ENCODE measurements around the gene RSPRY1. TPM values are rescaled to one million over a fixed set of nuclear protein-coding genes. Genes with fewer than 3 reads are reported as not detected.

Gene RSPRY1
- total RNA-seq, 4 donors from 2014 or later, result 13.7 to 27.2 (median 23.1) TPM

DNA sequence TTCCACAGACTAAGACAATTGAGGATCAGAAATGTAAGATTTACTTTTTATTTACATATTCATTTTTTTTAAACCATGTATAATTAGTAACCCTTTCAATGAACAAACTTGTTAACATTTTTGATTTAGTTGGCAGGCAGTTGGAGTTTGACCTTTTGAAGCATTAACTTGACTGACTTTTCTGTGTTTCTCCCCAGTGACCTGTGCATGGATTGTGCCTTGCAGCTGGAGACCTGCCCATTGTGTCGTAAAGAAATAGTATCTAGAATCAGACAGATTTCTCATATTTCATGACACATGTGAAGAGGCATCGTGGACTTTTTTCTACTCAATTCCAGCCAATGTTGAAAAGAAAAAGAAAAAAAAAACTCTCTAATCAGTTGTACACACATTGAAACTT lies 52.6 kb downstream of the RSPRY1 start:
- TF ChIP-seq, protein P1, sequence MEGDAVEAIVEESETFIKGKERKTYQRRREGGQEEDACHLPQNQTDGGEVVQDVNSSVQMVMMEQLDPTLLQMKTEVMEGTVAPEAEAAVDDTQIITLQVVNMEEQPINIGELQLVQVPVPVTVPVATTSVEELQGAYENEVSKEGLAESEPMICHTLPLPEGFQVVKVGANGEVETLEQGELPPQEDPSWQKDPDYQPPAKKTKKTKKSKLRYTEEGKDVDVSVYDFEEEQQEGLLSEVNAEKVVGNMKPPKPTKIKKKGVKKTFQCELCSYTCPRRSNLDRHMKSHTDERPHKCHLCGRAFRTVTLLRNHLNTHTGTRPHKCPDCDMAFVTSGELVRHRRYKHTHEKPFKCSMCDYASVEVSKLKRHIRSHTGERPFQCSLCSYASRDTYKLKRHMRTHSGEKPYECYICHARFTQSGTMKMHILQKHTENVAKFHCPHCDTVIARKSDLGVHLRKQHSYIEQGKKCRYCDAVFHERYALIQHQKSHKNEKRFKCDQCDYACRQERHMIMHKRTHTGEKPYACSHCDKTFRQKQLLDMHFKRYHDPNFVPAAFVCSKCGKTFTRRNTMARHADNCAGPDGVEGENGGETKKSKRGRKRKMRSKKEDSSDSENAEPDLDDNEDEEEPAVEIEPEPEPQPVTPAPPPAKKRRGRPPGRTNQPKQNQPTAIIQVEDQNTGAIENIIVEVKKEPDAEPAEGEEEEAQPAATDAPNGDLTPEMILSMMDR (IDR thresholded peaks at IDR 0.05), result no peak
- no peak for TF ChIP-seq POLR2A (IDR thresholded peaks at IDR 0.05)
- H3K9me3 ChIP-seq, result no peaks in the 10 kb centered on the region
- 93 to 100% methylated on average over 2 of the region's 2 CpGs for WGBS, 2 donors
- no peak for DNase-seq
- peaks cover 0 to 73% (median 11%) of the 10 kb centered on the region in 3 donors for H3K36me3 ChIP-seq
- peaks cover 0 to 13% (median 0%) of the 10 kb centered on the region in 3 donors for H3K4me1 ChIP-seq
- no peaks in the 10 kb centered on the region for H3K27me3 ChIP-seq
- no peak overlapping the region for H3K4me3 ChIP-seq
- no peak overlapping the region for H3K27ac ChIP-seq
- intact Hi-C loops (cut with DNase I), result no loop called here

DNA sequence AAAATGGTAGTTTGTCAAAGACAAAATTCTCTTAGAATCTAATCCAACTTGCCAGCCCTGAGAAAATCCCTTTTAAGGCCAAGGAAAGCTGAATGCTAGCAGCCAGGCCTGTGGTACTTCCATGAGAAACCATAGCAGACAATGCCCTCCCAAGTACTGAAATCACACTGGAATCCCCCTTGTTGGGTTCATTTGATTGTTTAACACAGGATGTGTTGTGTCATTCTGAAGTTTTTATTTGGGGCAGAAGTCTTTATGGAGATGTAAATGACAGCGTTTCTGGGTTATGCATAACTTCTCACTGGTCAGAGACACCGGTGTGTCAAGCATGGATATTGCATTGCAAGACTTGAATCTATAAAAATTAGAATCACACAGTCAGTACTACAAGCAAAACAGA lies 53.0 kb downstream of the RSPRY1 start:
- Histone ChIP-seq H3K9me3 (no peaks in the 10 kb centered on the region), H3K4me3 (no peak overlapping the region), H3K27ac (no peak overlapping the region), H3K4me1 (peaks cover 0 to 15% (median under 1%) of the 10 kb centered on the region in 3 donors), H3K36me3 (peaks cover 0 to 69% (median 7%) of the 10 kb centered on the region in 3 donors), H3K27me3 (no peaks in the 10 kb centered on the region)
- TF ChIP-seq, protein P1 (IDR thresholded peaks at IDR 0.05), result no peak
- TF ChIP-seq POLR2A (IDR thresholded peaks at IDR 0.05), result no peak
- no peak for DNase-seq
- intact Hi-C loops (cut with DNase I), result no loop called here
- WGBS, 2 donors, result 65 to 69% methylated on average over 2 of the region's 2 CpGs

DNA sequence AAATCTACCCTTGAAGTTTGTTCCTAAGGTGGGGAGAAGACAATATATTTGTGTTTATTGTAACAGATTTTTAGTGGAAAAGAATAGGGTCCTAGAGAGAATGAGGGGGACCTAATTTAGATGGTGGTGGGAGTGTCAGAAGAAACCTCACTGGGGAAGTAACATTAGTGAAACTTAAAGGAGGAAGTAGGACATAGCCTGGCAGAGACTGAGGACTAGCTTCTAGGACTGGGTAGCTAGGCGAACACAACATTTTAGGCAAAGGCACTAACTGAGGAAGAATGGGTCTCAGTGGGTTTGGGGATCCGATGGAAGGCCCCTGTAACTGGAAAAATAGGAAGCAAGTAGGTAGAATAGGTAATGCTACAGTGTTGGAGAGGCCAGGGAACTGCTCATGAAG lies 54.7 kb downstream of the RSPRY1 start:
- Histone ChIP-seq H3K27ac (no peak overlapping the region), H3K36me3 (peaks cover 0 to 52% (median 3%) of the 10 kb centered on the region in 3 donors), H3K27me3 (no peaks in the 10 kb centered on the region), H3K9me3 (no peaks in the 10 kb centered on the region), H3K4me3 (no peak overlapping the region), H3K4me1 (peaks cover under 1 to 12% (median 4%) of the 10 kb centered on the region in 3 donors)
- WGBS, 2 donors, result 76 to 79% methylated on average over 2 of the region's 2 CpGs
- DNase-seq, result no peak
- TF ChIP-seq, protein P1 (IDR thresholded peaks at IDR 0.05), result no peak
- no peak for TF ChIP-seq POLR2A (IDR thresholded peaks at IDR 0.05)
- intact Hi-C loops (cut with DNase I), result no loop called here

DNA sequence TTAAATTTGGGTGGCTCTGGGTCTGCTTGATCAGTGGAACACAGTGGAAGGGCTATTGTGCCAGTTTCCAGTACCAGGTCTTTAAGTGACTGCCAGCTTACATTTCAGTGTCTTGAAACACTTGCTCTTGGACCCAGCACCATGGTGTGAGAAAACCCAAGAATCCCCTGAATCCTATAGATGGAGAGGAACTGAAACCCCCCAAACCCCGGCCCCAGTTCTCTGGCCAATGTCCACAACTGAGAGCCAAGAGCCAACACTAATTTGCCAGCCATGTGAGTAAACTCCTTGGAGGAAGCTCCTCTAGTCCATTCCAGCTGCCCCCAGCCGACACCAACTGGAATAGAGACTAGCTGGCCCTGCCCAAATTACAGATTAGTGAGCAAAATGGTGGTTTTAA lies 56.5 kb downstream of the RSPRY1 start:
- no peak for DNase-seq
- Histone ChIP-seq H3K4me3 (no peak overlapping the region), H3K27me3 (no peaks in the 10 kb centered on the region), H3K9me3 (no peaks in the 10 kb centered on the region), H3K4me1 (peaks cover 7 to 26% (median 8%) of the 10 kb centered on the region in 3 donors), H3K27ac (no peak overlapping the region), H3K36me3 (peaks cover 0 to 48% (median 2%) of the 10 kb centered on the region in 3 donors)
- TF ChIP-seq, protein P1 (IDR thresholded peaks at IDR 0.05), result no peak
- TF ChIP-seq POLR2A (IDR thresholded peaks at IDR 0.05), result no peak
- 100% methylated on average over 2 of the region's 2 CpGs; no CpG with 5 or more reads in 1 of the 2 donors for WGBS, 2 donors
- intact Hi-C loops (cut with DNase I), result no loop called here

DNA sequence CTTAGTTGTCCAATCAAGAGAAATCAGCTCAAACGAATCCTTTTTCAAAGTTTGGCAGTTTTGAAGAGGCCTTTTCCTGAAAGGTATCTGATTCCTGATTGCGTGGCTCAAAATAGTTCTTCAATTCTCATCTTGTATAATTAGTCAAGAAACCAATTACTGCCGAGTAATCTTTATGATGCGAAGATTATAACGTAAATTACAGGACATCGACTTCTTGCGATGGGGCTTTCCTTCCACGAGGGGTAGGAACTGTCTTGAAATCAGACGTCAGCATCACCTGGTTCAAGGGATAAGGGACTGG lies 58.3 kb downstream of the RSPRY1 start:
- Histone ChIP-seq H3K4me3 (peak overlapping the region; percentile 65 to 89 (median 80)), H3K27ac (peak overlapping the region; percentile 87 to 98 (median 94)), H3K9me3 (no peaks in the 10 kb centered on the region), H3K4me1 (peaks cover 7 to 26% (median 8%) of the 10 kb centered on the region in 3 donors), H3K36me3 (peaks cover 4 to 48% (median 4%) of the 10 kb centered on the region in 3 donors), H3K27me3 (no peaks in the 10 kb centered on the region)
- 6 to 7% methylated on average over 9 of the region's 9 CpGs for WGBS, 2 donors
- TF ChIP-seq, protein P1 (IDR thresholded peaks at IDR 0.05), result no peak
- TF ChIP-seq POLR2A (IDR thresholded peaks at IDR 0.05), result no peak
- intact Hi-C loops (cut with DNase I), result no loop called here
- no peak for DNase-seq
